Purkinje cell (primary cell): ENCODE results near the gene WDR44. TPM values are rescaled to one million over a fixed set of nuclear protein-coding genes. Genes with fewer than 3 reads are reported as not detected.

Source experiments
- polyA plus RNA-seq: library from polyadenylated mRNA; unstranded; fragments of >200 nt; fragmentation: Nextera tagmentation; gene quantifications from 2 replicates; pipeline ENCODE4 v1.2.1, GENCODE V29; 2014

The WDR44 gene
- 7.7 and 14.8 TPM in 2 replicates for polyA plus RNA-seq

GRCh38 chrX:118345464-118346257 is at the start of gene WDR44:
TSS of gene WDR44 (plus strand) at chrX:118346106. CDS start at chrX:118346504, 398 bp downstream.

GRCh38 chrX:118495061-118495921 is 149.4 kb downstream of the WDR44 start, which contains the start of gene DOCK11:
TSS of gene DOCK11 (plus strand) at chrX:118495815. CDS start at chrX:118495972, 157 bp downstream.

Other genes starting within 250 kb of the WDR44 start
- 71.4 and 94.6 TPM in 2 replicates for gene KLHL13, start 229.3 kb upstream of the WDR44 start, polyA plus RNA-seq
- 2.0 TPM in 1 of 2 replicates, not detected in the other for gene DOCK11, start 149.7 kb downstream of the WDR44 start, polyA plus RNA-seq